AG04449 (cell line): ENCODE data around the gene CCDC28B.

Source experiments
- CTCF ChIA-PET: fragments of 350-600 bp; formaldehyde crosslinking; extraction: SDS; loops from one replicate; lab custom pipeline; 2021; ENCODE audit warnings: antibody characterized with exemption; lab: Yijun Ruan, JAX
- POLR2A ChIA-PET: fragments of 400-600, 350-600 bp; formaldehyde crosslinking; extraction: SDS; loops from one replicate; lab custom pipeline; 2020; ENCODE audit warnings: antibody characterized with exemption, inconsistent platforms; lab: Yijun Ruan, JAX
- DNase-seq: peaks from one replicate; pipeline ENCODE4 v3.0.0-alpha.2; 2010; ENCODE audit warnings: low read depth, low spot score
- H3K4me3 ChIP-seq: 2 replicates; pipeline ENCODE4 v1.5.1; 2011; ENCODE audit warnings: low read depth, mild to moderate bottlenecking, control low read depth, low read length
- CTCF ChIP-seq: IDR thresholded peaks from one replicate; pipeline ENCODE4 v1.5.1; 2011; ENCODE audit warnings: mild to moderate bottlenecking, moderate library complexity, low read length, control low read depth, inconsistent platforms; ENCODE audit not compliant: insufficient read depth; ENCODE audit errors: missing control alignments

The CCDC28B gene

GRCh38 chr1:32221980-32222755, 21.8 kb downstream of the CCDC28B start, which contains the start of the genes EIF3I and TMEM234:
EIF3I (plus strand) TSS chr1:32222407; CDS start chr1:32222442, 35 bp downstream.
TMEM234 (minus strand) TSS chr1:32222353; CDS start chr1:32222322, 31 bp downstream.
- H3K4me3 ChIP-seq: peak within 1 kb of the TSS; percentile 92
- no peak for DNase-seq
- CTCF ChIA-PET: interaction anchor here (1.0 kb wide), 1 partner anchor 114 kb away, joined by 4 read pairs; the partner anchor contains the start of gene MARCKSL1
- TF ChIP-seq CTCF: no peak
- POLR2A ChIA-PET: interaction anchor here (0.7 kb wide), 1 partner anchor 113 kb away, joined by 3 read pairs; no protein-coding TSS in a partner anchor

GRCh38 chr1:32223683-32224082, 23.3 kb downstream of the CCDC28B start:
- peak overlapping the region; percentile 18; the same call in 1 of the 2 replicates for H3K4me3 ChIP-seq
- peak; percentile 1 for TF ChIP-seq CTCF
- ChIA-PET CTCF (interaction anchor here (0.9 to 2.7 kb wide), 7 partner anchors 8 to 141 kb away, joined by 3 to 9 read pairs (median 4); no protein-coding TSS in a partner anchor), POLR2A (interaction anchor here (1.1 to 1.2 kb wide), 3 partner anchors 12 to 112 kb away, joined by 3 to 5 read pairs (median 3); partner anchors contain the start of genes CCDC28B and MARCKSL1)
- DNase-seq: no peak

GRCh38 chr1:32224285-32224684, 23.9 kb downstream of the CCDC28B start:
- POLR2A ChIA-PET: interaction anchor here (0.5 to 1.2 kb wide), 2 partner anchors 112 to 146 kb away, joined by 4 to 5 read pairs; partner anchors contain the start of gene MARCKSL1
- no peak for TF ChIP-seq CTCF
- no peak for DNase-seq
- CTCF ChIA-PET: interaction anchor here (1.1 to 2.7 kb wide), 5 partner anchors 9 to 95 kb away, joined by 3 to 9 read pairs (median 6); no protein-coding TSS in a partner anchor
- H3K4me3 ChIP-seq: no peak overlapping the region

- no peak for DNase-seq
- CTCF ChIA-PET: interaction anchor here (1.1 to 1.7 kb wide), 2 partner anchors 14 to 87 kb away, joined by 3 to 4 read pairs; no protein-coding TSS in a partner anchor
Measured at GRCh38 chr1:32228771-32229170, 28.4 kb downstream of the CCDC28B start.

GRCh38 chr1:32231843-32232432, 31.5 kb downstream of the CCDC28B start:
- ChIA-PET POLR2A (interaction anchor here (0.6 kb wide), 1 partner anchor 11 kb away, joined by 3 read pairs; no protein-coding TSS in a partner anchor), CTCF (interaction anchor here (1.0 to 2.5 kb wide), 3 partner anchors 15 to 17 kb away, joined by 3 to 7 read pairs (median 3); partner anchors contain the start of gene FAM167B)
- no peak overlapping the region for H3K4me3 ChIP-seq
- no peak for DNase-seq
- TF ChIP-seq CTCF: no peak

More at GRCh38 chr1:32228771-32229170, 28.4 kb downstream of the CCDC28B start:
- POLR2A ChIA-PET: no interaction called here
- no peak for TF ChIP-seq CTCF
- no peak overlapping the region for H3K4me3 ChIP-seq
